SIG-M5 treated with dmso at 0.1 percent for 504 hours (cell line): ENCODE measurements around the gene AZU1.
"Not testable (repeated sequence)": the region's sequence is repeated elsewhere in the genome, so short reads cannot be mapped to it uniquely, and the experiment has no call there.

Experiments used
- DNase-seq: peaks from one replicate; lab custom pipeline; 2025; ENCODE audit not compliant: unreplicated experiment; lab: John Stamatoyannopoulos, UW

The AZU1 gene

DNA sequence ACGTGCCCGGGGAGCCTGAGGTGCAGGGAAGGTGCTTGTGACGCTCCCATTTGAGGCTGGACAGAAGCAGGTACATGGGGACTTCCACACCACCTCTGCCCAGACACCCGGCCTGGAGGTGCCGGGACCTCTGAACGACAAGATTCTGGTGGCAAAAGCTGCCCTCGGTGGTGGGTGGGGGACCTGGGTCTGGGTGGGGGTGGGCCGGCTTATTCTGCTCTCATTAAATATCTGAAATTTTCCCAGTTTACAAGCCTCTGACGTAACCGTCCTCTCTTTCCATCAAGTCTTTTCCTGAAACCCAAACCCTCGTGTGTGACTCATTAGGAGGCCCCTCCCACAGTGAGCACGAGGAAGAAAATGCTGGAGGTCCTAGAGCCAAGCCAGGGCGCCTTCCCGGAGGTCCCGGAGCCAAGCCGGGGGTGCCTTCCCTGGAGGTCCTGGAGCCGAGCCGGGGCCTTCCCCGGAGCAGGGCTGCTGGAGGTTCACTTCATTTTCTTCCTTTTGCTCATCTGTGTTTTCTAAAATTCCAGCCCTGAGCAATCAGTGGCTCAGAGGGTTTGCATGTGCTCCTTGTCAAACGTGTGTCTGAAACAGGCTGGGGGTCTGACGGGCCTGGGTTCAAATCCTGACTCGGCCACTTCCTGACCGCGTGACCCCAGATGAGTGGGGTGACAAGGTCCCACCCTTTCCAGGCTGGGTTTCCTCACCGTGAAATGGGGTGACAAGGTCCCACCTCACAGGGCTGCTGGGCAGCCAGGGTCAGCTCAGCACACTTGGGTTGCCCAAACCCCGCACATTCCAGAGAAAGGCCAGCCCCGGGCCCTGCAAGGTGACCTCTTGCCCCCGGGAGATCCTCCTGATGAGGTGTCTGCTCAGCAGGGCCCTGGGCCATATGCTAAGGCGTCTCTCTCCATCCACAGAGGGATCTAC lies 41.9 kb downstream of the AZU1 start:
- DNase-seq = no peak

DNA sequence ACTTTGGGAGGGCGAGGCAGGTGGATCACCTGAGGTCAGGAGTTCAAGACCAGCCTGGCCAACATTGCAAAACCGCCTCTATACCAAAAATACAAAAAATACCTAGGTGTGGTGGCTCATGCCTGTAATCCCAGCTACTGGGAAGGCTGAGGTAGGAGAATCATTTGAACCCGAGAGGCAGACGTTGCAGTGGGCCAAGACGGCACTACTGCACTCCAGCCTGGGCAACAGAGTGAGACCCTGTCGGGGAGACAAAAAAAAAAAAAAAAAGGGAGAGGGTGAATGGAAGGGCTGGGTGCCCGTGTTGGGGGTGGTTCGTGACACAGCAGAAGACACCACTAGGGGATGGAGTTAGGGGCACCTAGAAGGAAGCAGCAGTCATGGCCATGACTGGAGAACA lies 42.7 kb downstream of the AZU1 start:
- DNase-seq = no peak

DNA sequence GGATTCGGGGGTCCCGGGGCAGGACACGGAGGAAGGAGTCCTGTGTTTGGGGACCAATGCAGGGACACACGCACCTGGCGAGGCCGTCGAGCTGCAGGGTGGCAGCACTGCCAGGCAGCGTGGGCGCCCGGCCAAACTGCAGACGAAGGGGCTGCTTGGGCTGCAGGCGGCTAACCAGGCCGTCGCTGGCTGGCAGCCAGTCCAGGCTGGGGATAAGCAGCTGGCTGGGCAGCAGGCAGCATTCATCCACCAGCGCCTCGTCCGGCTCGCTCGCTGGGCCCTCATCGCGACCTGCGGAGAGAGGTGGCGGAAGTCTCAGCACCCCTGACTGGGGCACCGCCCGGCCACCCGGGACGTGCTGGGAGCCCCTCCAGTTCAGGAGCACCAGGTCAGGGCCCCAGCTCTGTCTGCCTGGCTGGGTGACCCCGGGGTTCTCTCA lies 43.3 kb downstream of the AZU1 start:
- no peak for DNase-seq

DNA sequence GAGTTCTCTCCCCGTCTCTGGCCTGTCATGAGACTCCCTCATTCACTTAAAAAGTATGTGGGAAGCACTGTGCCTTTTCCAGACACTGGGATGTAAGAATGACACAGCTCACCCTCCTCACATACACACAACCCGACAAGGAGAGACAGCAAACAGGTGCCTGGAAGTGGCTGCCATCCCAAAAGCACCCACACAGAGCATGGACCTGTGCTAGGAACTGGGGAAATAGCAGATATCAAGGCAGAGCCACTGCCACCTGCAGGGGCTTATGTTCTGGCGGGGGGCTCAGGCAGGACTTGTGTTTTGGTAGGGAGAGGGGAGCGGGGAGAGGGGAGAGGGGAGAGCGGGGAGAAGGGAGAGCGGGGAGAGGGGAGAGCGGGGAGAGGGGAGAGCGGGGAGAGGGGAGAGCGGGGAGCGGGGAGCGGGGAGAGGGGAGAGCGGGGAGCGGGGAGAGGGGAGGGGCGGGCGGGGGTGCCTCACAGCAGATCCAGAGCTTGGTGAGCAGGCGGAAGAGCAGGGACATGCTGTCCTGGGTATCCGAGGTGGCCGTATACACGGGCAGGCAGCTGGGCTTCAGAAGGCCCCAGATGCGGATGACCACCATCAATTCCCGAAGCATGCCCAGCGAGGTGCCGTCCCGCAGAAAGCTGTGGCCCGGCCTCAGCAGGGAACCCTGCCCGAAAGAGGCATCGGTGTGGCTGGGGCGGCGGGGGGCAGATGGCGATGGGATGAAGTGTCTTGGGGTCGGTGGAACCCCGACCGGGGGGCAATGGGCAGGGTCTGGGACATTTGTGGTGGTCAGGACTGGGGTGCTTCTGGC lies 44.0 kb downstream of the AZU1 start:
- no peak for DNase-seq

DNA sequence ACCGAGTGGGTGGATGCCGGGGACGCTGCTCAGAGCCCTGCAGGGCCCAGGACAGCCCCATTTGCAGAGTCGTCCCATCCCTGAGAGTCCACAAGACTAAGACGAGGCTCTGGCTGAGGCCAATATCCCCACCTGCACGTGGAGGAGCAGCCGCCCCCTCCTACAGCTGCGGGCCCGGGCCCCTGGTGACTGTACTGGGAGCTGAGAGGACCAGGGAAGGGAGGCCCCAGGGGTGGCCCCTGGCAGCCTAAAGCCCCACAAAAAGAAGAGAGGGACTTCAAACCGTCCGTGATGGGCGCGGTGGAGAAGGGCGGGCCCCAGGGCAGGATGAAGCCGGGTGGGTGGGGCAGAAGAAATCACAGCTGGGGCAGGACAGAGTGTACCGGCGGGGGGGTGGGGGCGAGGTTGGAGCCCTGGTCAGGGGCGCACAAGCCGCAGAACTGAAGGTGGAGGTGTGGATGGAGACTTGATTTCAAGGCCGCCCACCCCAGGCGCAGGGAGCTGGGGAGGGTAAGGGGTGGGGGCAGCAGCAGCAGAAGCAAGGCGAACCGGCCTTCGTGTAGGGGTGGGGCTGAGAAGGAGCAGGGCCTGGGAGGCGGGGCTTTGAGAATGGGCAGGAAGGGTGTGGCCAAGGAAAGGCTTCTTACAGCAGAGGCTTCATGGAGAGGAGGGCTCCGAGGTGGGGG lies 44.8 kb downstream of the AZU1 start:
- DNase-seq = peak; percentile 45

DNA sequence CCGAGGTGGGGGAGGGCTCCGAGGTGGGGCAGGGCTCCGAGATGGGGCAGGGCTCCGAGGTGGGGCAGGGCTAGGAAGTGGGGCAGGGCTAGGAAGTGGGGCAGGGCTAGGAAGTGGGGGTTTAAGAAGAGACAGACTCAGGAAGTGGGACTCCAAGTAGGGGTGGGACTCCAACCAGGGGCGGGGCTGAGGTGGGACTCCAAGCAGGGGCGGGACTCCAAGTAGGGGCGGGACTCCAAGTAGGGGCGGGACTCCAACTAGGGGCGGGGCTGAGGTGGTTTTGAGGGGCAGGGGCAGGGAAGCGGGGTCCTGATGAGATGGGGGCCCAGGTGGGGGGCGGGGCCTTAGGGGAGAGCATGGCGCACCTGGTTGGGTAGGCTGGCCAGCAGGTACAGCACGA lies 45.4 kb downstream of the AZU1 start:
- DNase-seq = no peak

DNA sequence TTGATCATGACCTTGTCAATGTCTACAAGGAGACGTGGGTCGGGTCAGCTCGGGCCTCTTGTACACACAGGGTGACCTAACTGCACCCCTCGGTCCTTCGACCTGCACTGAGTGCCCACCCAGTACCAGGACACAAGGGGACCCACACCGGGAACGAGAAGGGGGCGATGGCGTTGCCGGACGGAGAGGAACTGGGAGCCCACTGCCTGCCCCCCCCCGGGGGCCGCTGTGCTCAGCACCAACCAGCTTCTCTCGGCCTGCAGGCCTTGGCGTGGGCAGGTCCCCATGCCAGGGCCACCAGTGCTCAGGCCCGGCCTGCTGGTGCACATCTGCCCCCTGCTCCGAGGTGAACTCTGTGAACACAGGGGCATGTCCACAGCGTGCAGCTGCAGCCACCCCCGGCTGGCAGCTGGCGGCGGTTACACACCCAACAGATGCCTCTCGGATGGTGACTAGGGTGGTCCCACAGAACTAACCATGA lies 46.0 kb downstream of the AZU1 start:
- no peak for DNase-seq

DNA sequence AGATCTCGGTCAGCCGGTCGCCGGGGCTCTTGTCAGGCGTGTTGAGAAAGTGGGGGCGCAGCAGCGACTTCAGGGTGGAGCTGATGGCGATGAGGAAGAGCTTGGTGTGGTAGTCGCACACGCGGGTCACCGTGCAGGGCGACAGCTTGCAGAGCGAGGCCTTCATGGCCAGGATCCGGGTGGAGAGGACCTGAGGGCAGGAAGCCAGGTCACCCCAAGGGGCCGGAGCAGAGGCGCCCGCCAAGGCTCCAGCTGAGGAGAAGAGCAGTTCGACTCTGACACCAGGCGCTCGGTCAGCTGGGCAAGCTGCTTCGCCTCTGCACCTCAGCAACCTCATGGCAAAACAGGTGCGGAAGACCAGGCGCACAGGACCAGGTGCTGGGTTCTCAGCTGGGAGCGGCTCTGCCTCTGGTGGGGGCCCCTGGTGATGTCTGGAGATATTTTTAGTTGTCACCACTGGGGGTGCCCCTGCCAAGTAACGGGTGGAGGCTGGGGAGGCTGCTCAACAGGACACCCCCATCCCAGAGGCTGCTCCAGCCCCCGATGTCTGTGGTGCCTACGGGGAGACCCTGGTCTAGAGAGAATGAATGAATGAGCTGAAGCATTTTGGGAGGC lies 47.7 kb downstream of the AZU1 start:
- no peak for DNase-seq

DNA sequence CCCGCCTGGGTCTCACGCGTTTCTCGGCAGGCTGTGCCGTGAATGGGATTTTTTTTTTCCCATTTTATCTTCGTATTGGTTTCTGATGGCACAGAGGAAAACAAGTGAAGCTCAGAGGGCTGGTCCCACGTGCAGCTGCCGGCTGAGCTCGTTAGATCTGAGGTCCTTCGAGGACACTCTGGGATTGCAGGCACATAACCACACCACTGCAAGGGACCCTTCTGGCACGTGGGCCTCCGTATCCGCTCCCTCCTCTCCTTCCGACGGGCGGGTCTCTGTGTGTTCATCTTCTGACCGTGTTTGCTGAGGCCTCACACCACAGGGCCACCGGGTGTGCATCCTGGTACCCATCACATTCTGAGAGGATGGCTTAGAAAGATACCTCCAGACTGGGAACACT lies 48.5 kb downstream of the AZU1 start:
- no peak for DNase-seq

DNA sequence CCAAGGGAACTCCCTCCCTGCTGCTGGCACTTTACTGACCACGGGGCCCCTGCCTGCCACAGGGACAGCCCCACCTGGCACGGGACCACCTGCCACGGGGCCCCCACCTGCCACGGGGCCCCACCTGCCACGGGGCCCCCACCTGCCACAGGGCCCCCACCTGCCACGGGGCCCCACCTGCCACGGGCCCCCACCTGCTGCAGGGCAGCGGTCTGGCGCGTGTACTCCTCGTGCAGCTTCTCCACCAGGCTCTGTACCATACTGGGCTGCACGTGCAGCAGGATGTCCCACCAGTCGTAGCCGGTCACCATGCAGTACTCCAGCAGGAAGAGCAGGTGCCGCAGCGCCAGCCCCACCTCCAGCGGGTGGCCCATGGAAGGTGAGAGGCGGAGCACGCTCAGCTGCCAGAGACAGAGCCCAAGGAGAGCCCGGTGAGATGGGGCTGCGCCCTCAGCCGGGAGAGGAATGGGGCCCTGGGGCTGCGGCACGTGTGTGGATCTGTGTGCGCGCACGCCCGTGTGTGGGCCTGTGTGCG lies 49.2 kb downstream of the AZU1 start:
- DNase-seq = no peak

DNA sequence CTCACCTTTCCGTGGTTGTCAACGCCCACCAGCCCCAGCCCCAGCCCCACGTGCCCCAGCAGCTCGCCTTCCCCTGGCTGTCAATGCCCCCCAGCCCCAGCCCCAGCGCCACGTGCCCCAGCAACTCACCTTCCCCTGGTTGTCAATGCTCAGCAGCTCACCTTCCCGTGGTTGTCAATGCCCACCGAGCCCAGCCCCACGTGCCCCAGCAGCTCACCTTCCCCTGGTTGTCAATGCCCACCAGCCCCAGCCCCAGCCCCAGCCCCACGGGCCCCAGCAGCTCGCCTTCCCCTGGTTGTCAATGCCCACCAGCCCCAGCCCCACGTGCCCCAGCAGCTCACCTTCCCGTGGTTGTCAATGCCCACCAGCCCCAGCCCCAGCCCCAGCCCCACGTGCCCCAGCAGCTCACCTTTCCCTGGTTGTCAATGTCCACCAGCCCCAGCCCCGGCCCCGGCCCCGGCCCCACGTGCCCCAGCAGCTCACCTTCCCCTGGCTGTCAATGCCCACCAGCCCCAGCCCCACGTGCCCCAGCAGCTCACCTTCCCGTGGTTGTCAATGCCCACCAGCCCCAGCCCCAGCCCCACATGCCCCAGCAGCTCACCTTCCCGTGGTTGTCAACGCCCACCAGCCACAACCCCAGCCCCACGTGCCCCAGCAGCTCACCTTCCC lies 50.5 kb downstream of the AZU1 start:
- not testable (repeated sequence) for DNase-seq

DNA sequence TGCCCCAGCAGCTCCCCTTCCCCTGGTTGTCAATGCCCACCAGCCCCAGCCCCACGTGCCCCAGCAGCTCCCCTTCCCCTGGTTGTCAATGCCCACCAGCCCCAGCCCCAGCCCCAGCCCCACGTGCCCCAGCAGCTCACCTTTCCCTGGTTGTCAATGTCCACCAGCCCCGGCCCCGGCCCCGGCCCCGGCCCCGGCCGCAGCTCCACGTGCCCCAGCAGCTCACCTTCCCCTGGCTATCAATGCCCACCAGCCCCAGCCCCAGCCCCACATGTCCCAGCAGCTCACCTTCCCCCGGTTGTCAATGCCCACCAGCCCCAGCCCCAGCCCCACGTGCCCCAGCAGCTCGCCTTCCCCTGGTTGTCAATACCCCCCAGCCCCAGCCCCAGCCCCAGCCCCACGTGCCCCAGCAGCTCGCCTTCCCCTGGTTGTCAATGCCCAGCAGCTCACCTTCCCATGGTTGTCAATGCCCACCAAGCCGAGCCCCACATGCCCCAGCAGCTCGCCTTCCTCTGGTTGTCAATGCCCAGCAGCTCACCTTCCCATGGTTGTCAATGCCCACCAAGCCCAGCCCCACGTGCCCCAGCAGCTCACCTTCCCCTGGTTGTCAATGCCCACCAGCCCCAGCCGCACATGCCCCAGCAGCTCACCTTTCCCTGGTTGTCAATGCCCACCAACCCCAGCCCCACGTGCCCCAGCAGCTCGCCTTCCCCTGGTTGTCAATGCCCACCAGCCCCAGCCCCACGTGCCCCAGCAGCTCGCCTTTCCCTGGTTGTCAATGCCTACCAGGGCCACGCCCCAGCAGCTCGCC lies 51.3 kb downstream of the AZU1 start:
- not testable (repeated sequence) for DNase-seq

DNA sequence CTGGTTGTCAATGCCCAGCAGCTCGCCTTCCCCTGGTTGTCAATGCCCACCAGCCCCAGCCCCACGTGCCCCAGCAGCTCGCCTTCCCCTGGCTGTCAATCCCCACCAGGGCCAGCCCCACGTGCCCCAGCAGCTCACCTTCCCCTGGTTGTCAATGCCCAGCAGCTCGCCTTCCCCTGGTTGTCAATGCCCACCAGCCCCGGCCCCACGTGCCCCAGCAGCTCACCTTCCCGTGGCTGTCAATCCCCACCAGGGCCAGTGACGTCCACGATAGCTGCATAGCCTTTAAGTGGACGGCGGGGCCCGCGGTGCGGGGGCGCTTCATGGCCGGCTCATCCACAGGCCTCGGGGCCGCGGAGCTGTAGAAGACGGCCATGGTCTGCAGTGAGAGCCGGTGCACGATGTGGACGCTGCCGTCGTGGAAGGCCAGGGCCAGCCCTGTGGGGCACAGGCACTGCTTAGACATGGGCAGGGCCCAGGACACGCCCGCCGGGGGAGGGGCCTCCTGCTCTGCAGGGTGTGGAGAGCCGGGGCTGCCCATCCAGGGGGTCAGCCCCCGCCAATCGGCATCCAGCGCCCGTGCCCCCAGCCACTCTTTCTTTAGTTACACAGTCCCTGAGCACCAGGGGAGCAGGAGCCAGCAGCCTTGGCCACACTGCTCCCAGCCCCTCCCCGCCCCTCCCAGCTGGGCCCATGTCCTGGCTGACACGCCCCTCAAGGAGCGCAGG lies 52.2 kb downstream of the AZU1 start:
- DNase-seq = no peak
